ENCODE measurements around the gene SLC35C1. TPM values are rescaled to one million over a fixed set of nuclear protein-coding genes. Genes with fewer than 3 reads are reported as not detected.

Gene SLC35C1
- 10 to 100 TPM; 28.8 to 62.3 (median 44.4) TPM for total RNA-seq

DNA sequence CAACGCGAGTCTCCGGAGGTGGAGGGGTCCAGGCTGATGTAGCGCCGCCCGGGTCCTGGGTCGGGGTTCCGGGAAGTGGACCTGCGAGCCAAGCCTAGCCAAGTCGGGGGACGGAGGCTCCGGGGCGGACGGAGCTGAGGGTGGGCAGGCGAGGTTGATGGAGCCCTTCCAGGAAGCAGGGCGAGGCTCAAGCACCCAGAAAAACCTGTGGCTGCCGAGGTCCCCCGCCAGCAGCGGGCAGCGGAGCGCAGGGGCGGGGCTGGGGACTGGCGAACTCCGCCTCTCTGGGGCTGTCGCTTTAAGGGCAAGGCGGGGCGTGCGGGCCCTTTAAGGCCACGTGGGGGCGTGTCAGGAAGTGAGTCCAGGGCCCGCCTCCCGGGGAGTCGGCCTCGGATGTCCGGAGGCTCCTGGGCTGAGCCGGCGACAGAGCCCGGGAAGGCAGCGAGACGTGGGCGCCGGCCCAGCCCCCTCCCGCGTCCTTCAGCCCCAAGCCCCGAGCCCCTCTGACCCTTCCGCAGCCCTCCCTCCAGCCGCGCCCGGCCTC, at the start of gene SLC35C1:
Gene SLC35C1 (plus strand): TSS at position 389 of the 544 bp plus-strand sequence. CDS start 653 bp downstream, outside the sequence.
- Histone ChIP-seq H3K4me3 (peak within 1 kb of the TSS; percentile 62 to 77 (median 67)), H3K4me1 (peaks cover 22 to 53% (median 45%) of the 10 kb centered on the region in 4 donors), H3K27me3 (no peaks in the 10 kb centered on the region), H3K27ac (peak within 1 kb of the TSS; percentile 94 to 97 (median 94)), H3K9me3 (no peaks in the 10 kb centered on the region), H3K36me3 (no peaks in the 10 kb centered on the region)
- peak; percentile 99 for DNase-seq
- intact Hi-C loops (cut with DNase I; ENCODE audit: low total_unique reads) (no loop called here), in situ Hi-C loops (cut with MboI; ENCODE audit: low pct_ligation_motif_present in 1 of 4, low pct_unique_long_range_greater_than_20kb in 1 of 4, low sequenced_read_pairs in 3 of 4) (no loop called here)
- 0% methylated on average over 2 to 45 of the region's 49 CpGs for WGBS, 2 donors (ENCODE audit: low coverage in 1 of 2)
- TF ChIP-seq, protein P1, sequence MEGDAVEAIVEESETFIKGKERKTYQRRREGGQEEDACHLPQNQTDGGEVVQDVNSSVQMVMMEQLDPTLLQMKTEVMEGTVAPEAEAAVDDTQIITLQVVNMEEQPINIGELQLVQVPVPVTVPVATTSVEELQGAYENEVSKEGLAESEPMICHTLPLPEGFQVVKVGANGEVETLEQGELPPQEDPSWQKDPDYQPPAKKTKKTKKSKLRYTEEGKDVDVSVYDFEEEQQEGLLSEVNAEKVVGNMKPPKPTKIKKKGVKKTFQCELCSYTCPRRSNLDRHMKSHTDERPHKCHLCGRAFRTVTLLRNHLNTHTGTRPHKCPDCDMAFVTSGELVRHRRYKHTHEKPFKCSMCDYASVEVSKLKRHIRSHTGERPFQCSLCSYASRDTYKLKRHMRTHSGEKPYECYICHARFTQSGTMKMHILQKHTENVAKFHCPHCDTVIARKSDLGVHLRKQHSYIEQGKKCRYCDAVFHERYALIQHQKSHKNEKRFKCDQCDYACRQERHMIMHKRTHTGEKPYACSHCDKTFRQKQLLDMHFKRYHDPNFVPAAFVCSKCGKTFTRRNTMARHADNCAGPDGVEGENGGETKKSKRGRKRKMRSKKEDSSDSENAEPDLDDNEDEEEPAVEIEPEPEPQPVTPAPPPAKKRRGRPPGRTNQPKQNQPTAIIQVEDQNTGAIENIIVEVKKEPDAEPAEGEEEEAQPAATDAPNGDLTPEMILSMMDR (IDR thresholded peaks at IDR 0.05): peak in 3 of 5 experiments; percentile 5 to 22 (median 19)
- TF ChIP-seq EP300 (IDR thresholded peaks at IDR 0.05; ENCODE audit: low read depth) (no peak), POLR2AphosphoS5 (IDR thresholded peaks at IDR 0.05) (peak; percentile 95 to 97 (median 96)), POLR2A (IDR thresholded peaks at IDR 0.05) (peak; percentile 90)

DNA sequence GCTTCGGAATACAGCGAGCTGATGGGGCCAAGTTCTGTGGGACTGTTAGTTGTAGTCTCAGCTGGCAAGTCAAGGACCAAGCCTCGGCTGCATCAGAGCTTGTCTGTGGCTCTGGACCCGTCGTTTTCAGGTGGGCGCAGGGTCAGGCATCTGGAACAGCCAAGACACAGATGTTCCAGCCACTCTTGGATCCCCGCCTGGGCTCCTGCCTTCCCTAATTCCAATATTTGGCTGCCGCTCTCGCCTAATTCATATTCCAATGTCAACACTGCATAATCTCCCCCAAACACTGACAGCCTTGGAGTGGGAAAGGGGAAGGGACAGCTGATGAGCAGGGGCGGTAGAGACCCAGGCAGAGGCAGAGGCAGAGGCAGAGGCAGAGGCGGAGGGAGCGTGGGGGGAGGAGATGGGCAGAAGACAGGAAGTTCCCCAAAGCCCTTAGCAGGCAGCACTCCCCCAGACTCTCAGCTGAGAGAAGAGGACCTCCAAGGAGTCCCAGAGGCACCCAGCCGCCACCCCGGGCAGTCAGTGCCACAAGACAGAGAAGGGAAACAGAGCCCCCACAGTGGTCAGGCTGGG, 49.6 kb upstream of the SLC35C1 start:
- WGBS, 2 donors (ENCODE audit: low coverage in 1 of 2): 17 to 48% methylated on average over 2 to 14 of the region's 14 CpGs
- no peaks in the 10 kb centered on the region for H3K9me3 ChIP-seq
- no peak overlapping the region for H3K4me3 ChIP-seq
- no peak overlapping the region for H3K27ac ChIP-seq
- peaks cover 7% of the 10 kb centered on the region for H3K27me3 ChIP-seq
- no peaks in the 10 kb centered on the region for H3K36me3 ChIP-seq
- in situ Hi-C loops (cut with MboI; ENCODE audit: low pct_ligation_motif_present in 1 of 4, low pct_unique_long_range_greater_than_20kb in 1 of 4, low sequenced_read_pairs in 3 of 4): loop anchor here (25.0 kb wide), 1 partner anchor 393 kb away; no protein-coding TSS in a partner anchor
- TF ChIP-seq POLR2AphosphoS5 (IDR thresholded peaks at IDR 0.05): no peak
- TF ChIP-seq EP300 (IDR thresholded peaks at IDR 0.05; ENCODE audit: low read depth): no peak
- TF ChIP-seq POLR2A (IDR thresholded peaks at IDR 0.05): no peak
- TF ChIP-seq, protein P1 (IDR thresholded peaks at IDR 0.05): no peak
- intact Hi-C loops (cut with DNase I; ENCODE audit: low total_unique reads): no loop called here
- no peaks in the 10 kb centered on the region for H3K4me1 ChIP-seq
- no peak for DNase-seq

- intact Hi-C loops (cut with DNase I; ENCODE audit: low total_unique reads): no loop called here
Observed at GRCh38 chr11:45756384-45757010, 48.5 kb upstream of the SLC35C1 start.

GRCh38 chr11:45757672-45758071, 47.3 kb upstream of the SLC35C1 start:
- in situ Hi-C loops (cut with MboI; ENCODE audit: low pct_ligation_motif_present in 1 of 4, low pct_unique_long_range_greater_than_20kb in 1 of 4, low sequenced_read_pairs in 3 of 4): loop anchor here (25.0 kb wide), 1 partner anchor 395 kb away; no protein-coding TSS in a partner anchor
- no peak overlapping the region for H3K27ac ChIP-seq

More at GRCh38 chr11:45756384-45757010, 48.5 kb upstream of the SLC35C1 start:
- TF ChIP-seq POLR2AphosphoS5 (IDR thresholded peaks at IDR 0.05): no peak
- TF ChIP-seq, protein P1 (IDR thresholded peaks at IDR 0.05): no peak
- H3K27me3 ChIP-seq: peaks cover 3% of the 10 kb centered on the region
- DNase-seq: no peak
- no peak overlapping the region for H3K27ac ChIP-seq
- no peaks in the 10 kb centered on the region for H3K4me1 ChIP-seq
- H3K9me3 ChIP-seq: no peaks in the 10 kb centered on the region
- WGBS, 2 donors (ENCODE audit: low coverage in 1 of 2): 81% methylated on average over 13 of the region's 13 CpGs; no CpG with 5 or more reads in 1 of the 2 donors
- in situ Hi-C loops (cut with MboI; ENCODE audit: low pct_ligation_motif_present in 1 of 4, low pct_unique_long_range_greater_than_20kb in 1 of 4, low sequenced_read_pairs in 3 of 4): loop anchor here (25.0 kb wide), 1 partner anchor 394 kb away; no protein-coding TSS in a partner anchor
- no peak overlapping the region for H3K4me3 ChIP-seq
- no peaks in the 10 kb centered on the region for H3K36me3 ChIP-seq

More at GRCh38 chr11:45757672-45758071, 47.3 kb upstream of the SLC35C1 start:
- DNase-seq: no peak
- no peaks in the 10 kb centered on the region for H3K9me3 ChIP-seq
- no peak overlapping the region for H3K4me3 ChIP-seq
- TF ChIP-seq EP300 (IDR thresholded peaks at IDR 0.05; ENCODE audit: low read depth) (no peak), POLR2AphosphoS5 (IDR thresholded peaks at IDR 0.05) (no peak), POLR2A (IDR thresholded peaks at IDR 0.05) (no peak)
- TF ChIP-seq, protein P1 (IDR thresholded peaks at IDR 0.05): no peak
- no peaks in the 10 kb centered on the region for H3K36me3 ChIP-seq
- H3K4me1 ChIP-seq: no peaks in the 10 kb centered on the region
- WGBS, 2 donors (ENCODE audit: low coverage in 1 of 2): 74 to 95% methylated on average over 3 to 7 of the region's 7 CpGs
- intact Hi-C loops (cut with DNase I; ENCODE audit: low total_unique reads): no loop called here
- H3K27me3 ChIP-seq: peaks cover 3% of the 10 kb centered on the region
